Measurements from ENCODE around the gene HBG2.

DNA sequence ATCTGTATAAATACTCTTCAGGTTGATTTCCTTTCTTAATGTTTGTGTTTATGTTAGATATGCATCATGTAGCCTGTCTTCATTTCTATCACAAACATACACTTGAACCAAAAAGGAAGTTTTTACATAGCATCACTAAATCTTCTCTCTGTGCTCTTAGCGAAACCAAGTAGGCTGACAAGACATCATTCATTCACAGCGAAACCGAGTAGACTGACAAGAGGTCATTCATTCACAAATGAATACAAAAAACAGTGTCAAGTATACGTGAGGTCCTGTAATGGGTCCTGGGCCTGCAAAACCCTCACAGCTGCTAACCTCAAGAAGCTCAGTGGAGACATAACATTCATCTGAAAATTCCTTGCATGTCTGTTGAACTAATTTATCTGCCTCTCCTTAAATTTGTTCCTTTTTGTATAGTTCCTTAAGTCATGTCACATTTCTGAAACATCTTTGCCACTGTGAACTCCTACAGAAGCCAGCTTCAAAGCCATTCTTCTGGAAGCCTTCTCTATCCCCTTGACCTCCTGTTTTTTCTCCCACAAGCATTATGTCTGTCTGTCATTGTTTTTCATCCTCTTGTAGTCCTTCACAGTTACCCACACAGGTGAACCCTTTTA lies 25.0 kb upstream of the HBG2 start:
- TF ChIP-seq POLR2A (IDR thresholded peaks at IDR 0.05; ENCODE audit: low read depth, low read length) (no peak), SMC3 (IDR thresholded peaks at IDR 0.05; ENCODE audit: low read depth, low read length) (no peak), MXI1 (IDR thresholded peaks at IDR 0.05; ENCODE audit: borderline replicate concordance, low read depth, low read length) (no peak), RCOR1 (IDR thresholded peaks at IDR 0.05; ENCODE audit: insufficient replicate concordance, low read length) (no peak), CEBPB (IDR thresholded peaks at IDR 0.05; ENCODE audit: low read depth, low read length) (no peak), RFX5 (IDR thresholded peaks at IDR 0.05; ENCODE audit: low read depth, low read length) (no peak), RAD21 (IDR thresholded peaks at IDR 0.05; ENCODE audit: low read length) (no peak), FOS (IDR thresholded peaks at IDR 0.05; ENCODE audit: low read depth, low read length) (no peak), MAZ (IDR thresholded peaks at IDR 0.05; ENCODE audit: borderline replicate concordance, low read depth, low read length) (no peak), CHD1 (IDR thresholded peaks at IDR 0.05; ENCODE audit: low read depth, low read length) (no peak), MAFK (IDR thresholded peaks at IDR 0.05; ENCODE audit: low read depth, low read length) (no peak)
- TF ChIP-seq, protein P1, sequence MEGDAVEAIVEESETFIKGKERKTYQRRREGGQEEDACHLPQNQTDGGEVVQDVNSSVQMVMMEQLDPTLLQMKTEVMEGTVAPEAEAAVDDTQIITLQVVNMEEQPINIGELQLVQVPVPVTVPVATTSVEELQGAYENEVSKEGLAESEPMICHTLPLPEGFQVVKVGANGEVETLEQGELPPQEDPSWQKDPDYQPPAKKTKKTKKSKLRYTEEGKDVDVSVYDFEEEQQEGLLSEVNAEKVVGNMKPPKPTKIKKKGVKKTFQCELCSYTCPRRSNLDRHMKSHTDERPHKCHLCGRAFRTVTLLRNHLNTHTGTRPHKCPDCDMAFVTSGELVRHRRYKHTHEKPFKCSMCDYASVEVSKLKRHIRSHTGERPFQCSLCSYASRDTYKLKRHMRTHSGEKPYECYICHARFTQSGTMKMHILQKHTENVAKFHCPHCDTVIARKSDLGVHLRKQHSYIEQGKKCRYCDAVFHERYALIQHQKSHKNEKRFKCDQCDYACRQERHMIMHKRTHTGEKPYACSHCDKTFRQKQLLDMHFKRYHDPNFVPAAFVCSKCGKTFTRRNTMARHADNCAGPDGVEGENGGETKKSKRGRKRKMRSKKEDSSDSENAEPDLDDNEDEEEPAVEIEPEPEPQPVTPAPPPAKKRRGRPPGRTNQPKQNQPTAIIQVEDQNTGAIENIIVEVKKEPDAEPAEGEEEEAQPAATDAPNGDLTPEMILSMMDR (conservative IDR thresholded peaks at IDR 0.05; ENCODE audit: low read depth, low read length), result no peak
- TF ChIP-seq, protein P2, sequence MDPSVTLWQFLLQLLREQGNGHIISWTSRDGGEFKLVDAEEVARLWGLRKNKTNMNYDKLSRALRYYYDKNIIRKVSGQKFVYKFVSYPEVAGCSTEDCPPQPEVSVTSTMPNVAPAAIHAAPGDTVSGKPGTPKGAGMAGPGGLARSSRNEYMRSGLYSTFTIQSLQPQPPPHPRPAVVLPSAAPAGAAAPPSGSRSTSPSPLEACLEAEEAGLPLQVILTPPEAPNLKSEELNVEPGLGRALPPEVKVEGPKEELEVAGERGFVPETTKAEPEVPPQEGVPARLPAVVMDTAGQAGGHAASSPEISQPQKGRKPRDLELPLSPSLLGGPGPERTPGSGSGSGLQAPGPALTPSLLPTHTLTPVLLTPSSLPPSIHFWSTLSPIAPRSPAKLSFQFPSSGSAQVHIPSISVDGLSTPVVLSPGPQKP (IDR thresholded peaks at IDR 0.05; ENCODE audit: borderline replicate concordance, low read depth, low read length), result no peak
- TF ChIP-seq, protein P3, sequence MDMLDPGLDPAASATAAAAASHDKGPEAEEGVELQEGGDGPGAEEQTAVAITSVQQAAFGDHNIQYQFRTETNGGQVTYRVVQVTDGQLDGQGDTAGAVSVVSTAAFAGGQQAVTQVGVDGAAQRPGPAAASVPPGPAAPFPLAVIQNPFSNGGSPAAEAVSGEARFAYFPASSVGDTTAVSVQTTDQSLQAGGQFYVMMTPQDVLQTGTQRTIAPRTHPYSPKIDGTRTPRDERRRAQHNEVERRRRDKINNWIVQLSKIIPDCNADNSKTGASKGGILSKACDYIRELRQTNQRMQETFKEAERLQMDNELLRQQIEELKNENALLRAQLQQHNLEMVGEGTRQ (IDR thresholded peaks at IDR 0.05; ENCODE audit: low read depth, low read length), result no peak

Data from IMR-90 (cell line).